ENCODE data around the gene DNPH1. TPM values are rescaled to one million over a fixed set of nuclear protein-coding genes. Genes with fewer than 3 reads are reported as not detected.

Gene DNPH1
- total RNA-seq, 1 donor from 2014 or later: 40.2 TPM

- no peak for ATAC-seq
Measured at GRCh38 chr6:43180985-43181384, 48.3 kb downstream of the DNPH1 start.

- no peak for ATAC-seq
Measured at GRCh38 chr6:43180058-43180457, 49.2 kb downstream of the DNPH1 start.

DNA sequence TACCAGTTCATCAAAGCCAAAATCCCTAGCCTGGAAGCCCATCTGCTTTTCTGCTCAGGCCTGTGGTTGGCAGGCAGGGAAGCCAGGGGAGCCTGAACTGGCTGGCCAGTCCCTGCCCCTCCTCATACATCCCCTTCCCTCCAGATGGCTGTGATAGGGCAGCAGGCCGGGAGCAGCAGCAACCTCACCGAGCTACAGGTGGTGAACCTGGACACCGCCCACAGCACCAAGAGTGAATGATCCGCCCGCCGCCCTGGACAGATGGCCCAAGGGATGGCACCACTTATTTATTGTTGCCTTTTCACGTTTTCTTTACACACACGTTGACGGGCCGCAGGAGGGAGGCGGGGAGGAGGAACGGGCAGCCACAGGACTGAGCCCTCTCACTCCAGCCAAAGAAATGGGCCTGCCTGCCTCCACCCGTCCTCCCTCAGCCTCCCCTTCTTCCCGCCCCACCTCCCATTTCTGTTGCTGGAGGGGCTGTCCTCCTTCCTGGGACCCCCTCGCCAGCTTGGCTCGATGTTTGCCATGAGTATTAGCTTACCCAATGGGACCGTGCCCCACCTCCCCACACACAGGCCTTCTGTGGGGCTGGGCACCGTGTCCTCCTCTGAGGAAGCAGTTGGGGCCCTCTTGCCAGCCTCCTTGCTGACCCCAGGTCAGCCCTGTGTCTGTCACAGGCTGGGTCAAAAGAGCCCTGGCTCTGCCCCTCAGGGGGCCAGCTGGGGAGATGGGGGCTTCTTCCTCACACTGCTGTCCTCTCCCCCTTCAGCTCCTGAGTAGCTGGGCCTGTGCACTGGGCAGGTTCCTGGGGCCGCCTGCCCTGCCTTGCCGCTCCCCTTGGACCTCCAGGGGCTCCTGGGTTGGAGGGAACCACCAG is 50.1 kb downstream of the DNPH1 start:
- no peak for ATAC-seq

DNA sequence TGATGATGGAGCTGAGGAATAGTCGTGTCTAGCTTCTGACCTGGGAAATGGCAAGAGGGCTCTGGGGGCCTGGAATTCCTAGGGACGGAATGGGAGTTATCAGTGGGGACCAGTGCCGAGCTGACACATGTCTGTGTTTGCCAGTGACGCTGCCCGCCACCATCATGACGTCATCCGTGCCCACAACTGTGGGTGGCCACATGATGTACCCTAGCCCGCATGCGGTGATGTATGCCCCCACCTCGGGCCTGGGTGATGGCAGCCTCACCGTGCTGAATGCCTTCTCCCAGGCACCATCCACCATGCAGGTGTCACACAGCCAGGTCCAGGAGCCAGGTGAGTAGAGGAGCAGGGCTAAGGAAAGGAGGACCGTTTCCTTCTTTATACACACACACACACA is 51.1 kb downstream of the DNPH1 start:
- ATAC-seq: no peak

- ATAC-seq: no peak
Measured at GRCh38 chr6:43176423-43176786, 52.9 kb downstream of the DNPH1 start.

GRCh38 chr6:43175676-43176422 is 53.4 kb downstream of the DNPH1 start:
- no peak for ATAC-seq

Other genes with a start within 250 kb of the DNPH1 start
- 21.2 TPM for gene PPP2R5D, start 244.9 kb downstream of the DNPH1 start, total RNA-seq
- gene MEA1, start 215.5 kb downstream of the DNPH1 start, total RNA-seq: 46.1 TPM
- 32.6 TPM for gene KLHDC3, start 215.2 kb downstream of the DNPH1 start, total RNA-seq
- gene RRP36, start 207.9 kb downstream of the DNPH1 start, total RNA-seq: 48.3 TPM
- gene CUL7, start 175.6 kb downstream of the DNPH1 start, total RNA-seq: 10.3 TPM
- gene MRPL2, start 170.0 kb downstream of the DNPH1 start, total RNA-seq: 45.0 TPM
- 7.5 TPM for gene KLC4, start 169.8 kb downstream of the DNPH1 start, total RNA-seq
- 37.3 TPM for gene PTK7, start 153.2 kb downstream of the DNPH1 start, total RNA-seq
- gene SRF, start 58.2 kb downstream of the DNPH1 start, total RNA-seq: 19.3 TPM
- gene CUL9, start 47.3 kb downstream of the DNPH1 start, total RNA-seq: 23.6 TPM
- gene TTBK1, start 14.0 kb upstream of the DNPH1 start, total RNA-seq: not detected
- gene SLC22A7, start 68.8 kb upstream of the DNPH1 start, total RNA-seq: not detected
- 0.28 TPM for gene CRIP3, start 79.3 kb upstream of the DNPH1 start, total RNA-seq
- gene ZNF318, start 140.2 kb upstream of the DNPH1 start, total RNA-seq: 5.0 TPM
- gene ABCC10, start 198.1 kb upstream of the DNPH1 start, total RNA-seq: 18.3 TPM
- gene DLK2, start 226.1 kb upstream of the DNPH1 start, total RNA-seq: 8.9 TPM
- gene TJAP1, start 248.1 kb upstream of the DNPH1 start, total RNA-seq: 8.9 TPM

Measured in esophagus mucosa (tissue), 1 donor.